HFF-Myc (cell line): ENCODE results near the gene SYT7.

Experiments used
- DNase-seq: peaks from one replicate; pipeline ENCODE4 v3.0.0-alpha.2; 2011; ENCODE audit warnings: low read depth; ENCODE audit errors: extremely low read depth
- H3K4me3 ChIP-seq: replicated peaks from 2 replicates; pipeline ENCODE4 v1.5.1; 2011; ENCODE audit warnings: low read depth, mild to moderate bottlenecking, control low read depth, low read length
- TF ChIP-seq, protein P1 (sequence below): IDR thresholded peaks from 2 replicates; pipeline ENCODE4 v1.5.1; 2012; ENCODE audit warnings: mild to moderate bottlenecking, low read depth, low read length, control low read depth; ENCODE audit errors: missing control alignments

SYT7 gene

GRCh38 chr11:61626580-61627380 is 45.9 kb upstream of the SYT7 start:
- TF ChIP-seq, protein P1, sequence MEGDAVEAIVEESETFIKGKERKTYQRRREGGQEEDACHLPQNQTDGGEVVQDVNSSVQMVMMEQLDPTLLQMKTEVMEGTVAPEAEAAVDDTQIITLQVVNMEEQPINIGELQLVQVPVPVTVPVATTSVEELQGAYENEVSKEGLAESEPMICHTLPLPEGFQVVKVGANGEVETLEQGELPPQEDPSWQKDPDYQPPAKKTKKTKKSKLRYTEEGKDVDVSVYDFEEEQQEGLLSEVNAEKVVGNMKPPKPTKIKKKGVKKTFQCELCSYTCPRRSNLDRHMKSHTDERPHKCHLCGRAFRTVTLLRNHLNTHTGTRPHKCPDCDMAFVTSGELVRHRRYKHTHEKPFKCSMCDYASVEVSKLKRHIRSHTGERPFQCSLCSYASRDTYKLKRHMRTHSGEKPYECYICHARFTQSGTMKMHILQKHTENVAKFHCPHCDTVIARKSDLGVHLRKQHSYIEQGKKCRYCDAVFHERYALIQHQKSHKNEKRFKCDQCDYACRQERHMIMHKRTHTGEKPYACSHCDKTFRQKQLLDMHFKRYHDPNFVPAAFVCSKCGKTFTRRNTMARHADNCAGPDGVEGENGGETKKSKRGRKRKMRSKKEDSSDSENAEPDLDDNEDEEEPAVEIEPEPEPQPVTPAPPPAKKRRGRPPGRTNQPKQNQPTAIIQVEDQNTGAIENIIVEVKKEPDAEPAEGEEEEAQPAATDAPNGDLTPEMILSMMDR: no peak
- DNase-seq: no peak

GRCh38 chr11:61625525-61625924 is 44.6 kb upstream of the SYT7 start:
- H3K4me3 ChIP-seq: no peak overlapping the region
- DNase-seq: no peak
- TF ChIP-seq, protein P1: no peak

More at GRCh38 chr11:61626580-61627380, 45.9 kb upstream of the SYT7 start:
- no peak overlapping the region for H3K4me3 ChIP-seq

DNA sequence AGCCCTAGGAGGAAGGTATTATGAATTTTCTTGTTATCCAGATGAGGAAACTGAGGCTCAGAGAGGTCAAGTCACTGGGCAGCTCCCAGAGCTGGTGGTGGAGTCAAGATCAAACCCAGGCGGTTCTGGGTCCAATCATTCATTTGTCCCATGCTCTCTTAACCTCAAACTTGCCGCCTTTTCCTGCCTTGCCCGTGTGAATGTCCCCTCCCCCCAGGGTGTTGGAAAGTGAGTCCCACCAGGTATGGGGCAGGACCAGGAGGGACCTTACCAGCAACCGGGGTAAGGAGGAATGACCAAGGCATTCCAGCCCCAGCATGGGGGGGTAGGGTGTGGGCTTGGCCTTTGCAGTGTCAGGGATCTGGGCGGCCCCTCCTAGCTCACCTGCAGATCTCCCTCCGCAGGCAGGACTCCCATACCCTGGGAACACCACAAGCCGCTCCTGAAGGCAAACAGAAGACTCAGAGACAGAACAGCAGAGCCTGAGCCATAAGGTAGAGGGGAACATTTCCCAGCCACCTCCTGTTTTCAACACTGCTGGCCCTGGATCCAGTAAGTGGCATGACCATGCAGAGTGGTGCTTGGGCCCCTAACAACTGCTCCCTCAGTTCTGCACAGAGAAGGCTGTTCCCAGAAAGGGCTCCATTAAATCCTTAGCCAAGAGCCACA is 41.2 kb upstream of the SYT7 start:
- no peak for DNase-seq
- no peak overlapping the region for H3K4me3 ChIP-seq
- TF ChIP-seq, protein P1: no peak

- TF ChIP-seq, protein P1: no peak
- H3K4me3 ChIP-seq: no peak overlapping the region
- DNase-seq: no peak
Observed at GRCh38 chr11:61619471-61620226, 38.8 kb upstream of the SYT7 start.

GRCh38 chr11:61618978-61619377 is 38.1 kb upstream of the SYT7 start:
- no peak for DNase-seq
- no peak overlapping the region for H3K4me3 ChIP-seq
- TF ChIP-seq, protein P1: no peak

- no peak for DNase-seq
- no peak overlapping the region for H3K4me3 ChIP-seq
- TF ChIP-seq, protein P1: peak; percentile 7
Observed at GRCh38 chr11:61617515-61617914, 36.6 kb upstream of the SYT7 start.
